SJSA1 (cell line): ENCODE measurements around the gene LMAN2. TPM values are rescaled to one million over a fixed set of nuclear protein-coding genes. Genes with fewer than 3 reads are reported as not detected.

ENCODE experiments used
- DNase-seq, 2 experiments: peaks; one replicate each; pipeline ENCODE4 v3.0.0-alpha.2; 2015 to 2020; ENCODE audit warnings: low spot score in 2 of 2, low read depth in 1 of 2
- H3K27ac ChIP-seq: fragments of 250-450 bp; sonication (Bioruptor Pico); 2 replicates; pipeline ENCODE4 v1.5.1; 2020; ENCODE audit warnings: mild to moderate bottlenecking, moderate library complexity
- H3K27me3 ChIP-seq: fragments of 250-450 bp; sonication (Bioruptor Pico); replicated peaks from 2 replicates; pipeline ENCODE4 v1.5.1; 2020; ENCODE audit warnings: mild to moderate bottlenecking, moderate library complexity
- H3K36me3 ChIP-seq: fragments of 250-450 bp; sonication (Bioruptor Pico); 2 replicates; pipeline ENCODE4 v1.5.1; 2020; ENCODE audit warnings: mild to moderate bottlenecking
- H3K4me1 ChIP-seq: fragments of 250-450 bp; sonication (Bioruptor Pico); replicated peaks from 2 replicates; pipeline ENCODE4 v1.6.1; 2021; ENCODE audit warnings: mild to moderate bottlenecking
- H3K4me3 ChIP-seq: fragments of 250-450 bp; sonication (Bioruptor Pico); 2 replicates; pipeline ENCODE4 v1.5.1; 2020; ENCODE audit warnings: mild to moderate bottlenecking
- H3K9me3 ChIP-seq: fragments of 250-450 bp; sonication (Bioruptor Pico); replicated peaks from 2 replicates; pipeline ENCODE4 v1.5.1; 2020; ENCODE audit warnings: mild to moderate bottlenecking
- total RNA-seq: library from RNA; depleted of rRNA; stranded (reverse); fragments of >200 nt; shearing (Covaris generic); gene quantifications from 2 replicates; pipeline ENCODE4 v1.2.3, GENCODE V29; 2014

Gene LMAN2
- total RNA-seq, 1 experiment from 2014 or later, result 397 TPM

DNA sequence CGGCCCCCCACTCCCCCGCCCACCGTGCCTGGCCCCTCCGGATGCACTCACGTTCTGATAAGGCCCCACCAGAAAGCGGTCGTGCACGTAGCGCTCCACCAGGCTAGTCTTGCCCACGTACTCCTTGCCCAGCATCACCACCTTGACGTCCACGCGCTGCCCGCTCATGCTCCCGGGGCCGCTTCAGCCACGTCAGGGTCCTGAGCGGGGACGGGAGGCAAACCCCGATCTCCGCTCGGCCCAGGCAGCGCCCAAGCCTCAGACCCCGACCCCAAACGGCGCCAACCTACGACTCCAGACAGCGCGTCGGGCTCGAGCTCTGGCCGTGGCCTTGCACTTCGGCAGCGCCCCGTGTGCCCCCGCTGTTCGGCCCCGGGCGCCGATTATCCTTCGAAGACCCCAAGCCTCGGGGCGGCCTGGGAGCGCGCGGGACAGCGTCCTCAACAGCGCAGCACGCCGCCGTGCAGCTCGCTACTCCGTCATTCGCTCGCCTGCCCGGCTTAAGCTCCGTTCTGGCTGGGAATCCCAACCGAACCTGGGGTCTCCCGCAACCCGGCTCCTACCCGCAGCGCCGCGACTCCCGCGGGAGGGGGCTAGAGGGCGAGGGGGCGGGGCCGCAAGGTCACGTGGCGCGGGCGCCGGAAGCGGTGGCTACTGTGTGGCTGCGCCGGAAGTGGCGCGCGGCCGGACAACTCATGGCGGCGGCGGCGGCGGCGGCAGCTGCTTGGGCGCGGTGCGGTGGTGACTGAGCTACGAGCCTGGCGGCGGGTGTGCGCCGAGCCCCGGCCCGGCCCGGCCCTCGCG lies 48.1 kb downstream of the LMAN2 start, which contains the start of the genes PRELID1 and RAB24:
TSS of gene PRELID1 (plus strand) at position 679 of the 804 bp plus-strand sequence. CDS start 187 bp downstream, outside the sequence.
TSS of gene RAB24 (minus strand) at position 599 of the 804 bp plus-strand sequence. CDS start at position 168, 431 bp downstream.
- DNase-seq, result peak; percentile 86 to 93
- peaks cover 86% of the 10 kb centered on the region for H3K36me3 ChIP-seq
- H3K27me3 ChIP-seq, result no peaks in the 10 kb centered on the region
- H3K4me1 ChIP-seq, result peaks cover 45% of the 10 kb centered on the region
- peak within 1 kb of the TSS; percentile 57 for H3K27ac ChIP-seq
- peak within 1 kb of the TSS; percentile 78 for H3K4me3 ChIP-seq
- H3K9me3 ChIP-seq, result no peaks in the 10 kb centered on the region

DNA sequence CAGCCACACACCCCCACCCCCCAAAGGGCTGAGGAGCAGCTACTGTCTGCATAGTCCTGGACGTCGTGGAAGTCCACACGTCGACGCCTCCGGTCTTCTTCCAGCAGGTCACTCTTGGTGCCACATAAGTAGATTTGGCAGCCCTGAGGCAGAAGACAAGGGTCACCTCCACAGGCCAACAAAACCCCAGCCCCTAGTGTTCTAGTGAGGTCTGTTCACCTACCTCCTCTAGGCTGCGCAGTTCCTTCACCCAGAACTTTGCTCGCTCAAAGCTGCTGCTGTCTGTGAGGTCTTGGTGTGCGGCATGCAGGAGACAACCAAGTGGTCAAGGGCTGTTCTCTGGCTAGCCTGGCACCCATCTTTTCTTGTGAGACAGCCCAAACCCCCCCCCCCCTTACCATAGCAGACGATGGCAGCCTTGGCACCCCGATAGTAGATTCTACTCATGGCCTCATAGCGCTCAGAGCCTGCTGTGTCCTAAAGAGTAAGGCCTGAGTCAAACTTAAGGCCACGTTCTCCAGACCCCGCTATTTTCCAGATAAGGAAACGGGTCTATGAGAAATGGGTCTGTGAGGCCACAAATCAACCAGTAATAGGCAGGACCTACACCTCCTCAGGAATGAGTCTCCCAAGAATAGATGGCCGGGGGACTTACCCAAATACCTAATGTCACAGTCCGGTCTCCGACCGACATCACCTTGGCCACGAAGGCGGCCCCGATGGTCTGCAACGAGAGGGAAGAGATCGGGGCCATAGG lies 48.9 kb downstream of the LMAN2 start:
- no peak for DNase-seq
- peak overlapping the region; percentile 78 for H3K4me3 ChIP-seq
- peaks cover 86% of the 10 kb centered on the region for H3K36me3 ChIP-seq
- H3K4me1 ChIP-seq, result peaks cover 45% of the 10 kb centered on the region
- H3K27me3 ChIP-seq, result no peaks in the 10 kb centered on the region
- no peaks in the 10 kb centered on the region for H3K9me3 ChIP-seq
- no peak overlapping the region for H3K27ac ChIP-seq

DNA sequence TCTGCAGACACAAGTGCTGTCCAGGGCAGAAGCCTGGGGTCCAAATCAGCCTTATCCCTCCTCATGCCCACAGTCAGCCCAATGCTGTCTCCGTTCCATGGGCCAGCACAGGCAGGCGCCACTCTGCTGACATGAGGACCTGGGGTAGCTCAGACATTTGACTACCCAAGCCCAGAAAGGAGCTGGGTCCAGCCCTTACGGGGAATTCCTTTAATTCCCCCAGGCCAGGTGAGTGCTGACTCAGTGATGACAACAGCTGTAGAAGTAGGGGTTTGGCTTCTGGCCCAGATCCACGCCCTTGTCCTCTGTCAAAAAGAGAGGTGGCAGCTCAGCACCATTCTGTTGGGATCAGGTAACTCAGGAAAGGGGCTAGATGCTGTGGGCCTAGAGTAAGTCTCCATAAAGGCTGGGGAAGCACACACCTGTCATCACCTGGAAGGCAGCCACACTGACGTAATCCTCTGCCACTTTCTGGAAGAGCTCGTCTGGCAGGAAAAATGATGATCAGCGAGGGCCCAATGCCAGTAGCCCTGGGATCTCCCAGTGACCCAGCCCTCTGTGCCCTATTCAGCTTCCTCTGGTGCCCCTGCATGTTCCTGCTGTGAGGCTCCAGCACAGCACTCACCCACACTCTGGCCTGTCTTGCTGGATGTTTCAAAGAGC lies 49.8 kb downstream of the LMAN2 start:
- peaks cover 45% of the 10 kb centered on the region for H3K4me1 ChIP-seq
- no peak overlapping the region for H3K27ac ChIP-seq
- no peak overlapping the region for H3K4me3 ChIP-seq
- no peaks in the 10 kb centered on the region for H3K27me3 ChIP-seq
- H3K36me3 ChIP-seq, result peaks cover 79% of the 10 kb centered on the region
- no peaks in the 10 kb centered on the region for H3K9me3 ChIP-seq
- DNase-seq, result no peak

DNA sequence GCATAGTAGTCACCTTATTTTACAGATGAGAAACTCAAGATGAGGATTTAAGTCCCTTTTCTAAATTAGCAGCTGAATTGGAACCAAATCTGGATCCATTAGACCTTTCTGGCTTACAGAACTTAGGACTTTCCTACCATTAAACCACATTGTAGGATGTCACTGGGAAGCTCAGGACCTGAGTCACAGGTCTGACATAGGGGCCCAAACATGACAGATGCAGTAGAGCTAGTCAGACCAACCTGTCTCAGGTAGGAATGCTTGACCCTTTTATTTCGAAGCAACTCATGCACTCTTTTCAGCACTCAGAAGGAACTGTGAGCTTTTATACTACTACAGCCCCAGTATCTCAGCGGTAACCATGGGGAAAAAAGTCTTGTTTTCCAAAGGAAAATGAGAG lies 50.5 kb downstream of the LMAN2 start:
- Histone ChIP-seq H3K9me3 (no peaks in the 10 kb centered on the region), H3K4me3 (no peak overlapping the region), H3K27ac (no peak overlapping the region), H3K27me3 (no peaks in the 10 kb centered on the region), H3K4me1 (peaks cover 45% of the 10 kb centered on the region), H3K36me3 (peaks cover 80% of the 10 kb centered on the region)
- DNase-seq, result no peak

DNA sequence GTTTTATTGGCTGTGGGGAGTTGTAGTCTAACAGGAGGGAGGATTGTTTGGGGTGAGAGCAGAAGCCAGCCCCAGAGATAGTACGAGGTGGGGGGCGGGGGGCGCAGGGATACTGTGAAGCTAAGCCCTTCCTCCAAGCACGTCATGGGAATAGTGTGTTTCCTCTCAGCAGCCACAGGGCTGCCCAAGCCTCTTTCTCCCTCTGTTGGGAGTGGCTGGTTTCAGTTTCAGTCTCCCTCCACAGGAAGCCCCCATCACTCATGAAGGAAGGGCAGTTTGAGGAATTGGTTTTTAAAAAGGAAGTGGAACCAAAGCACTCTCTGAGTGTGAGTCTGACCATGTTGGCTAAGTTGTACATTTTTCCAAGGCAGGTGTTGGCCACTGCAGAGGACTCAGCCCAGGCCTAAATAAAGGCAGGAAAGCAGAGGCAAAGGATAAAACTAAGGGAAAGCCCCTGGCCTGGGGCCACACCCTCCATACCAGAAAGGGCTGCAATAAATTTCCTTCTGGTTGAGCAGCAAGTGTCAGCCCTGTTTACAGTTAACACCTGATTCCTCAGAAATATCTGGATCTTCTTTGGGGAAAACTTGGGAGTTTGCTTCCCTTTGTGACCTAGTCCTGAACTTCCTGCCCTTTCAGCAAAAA lies 51.1 kb downstream of the LMAN2 start:
- H3K4me3 ChIP-seq, result no peak overlapping the region
- H3K27me3 ChIP-seq, result no peaks in the 10 kb centered on the region
- peaks cover 41% of the 10 kb centered on the region for H3K4me1 ChIP-seq
- H3K9me3 ChIP-seq, result no peaks in the 10 kb centered on the region
- DNase-seq, result peak; percentile 79 to 82
- peaks cover 80% of the 10 kb centered on the region for H3K36me3 ChIP-seq
- H3K27ac ChIP-seq, result peak overlapping the region; percentile 49

DNA sequence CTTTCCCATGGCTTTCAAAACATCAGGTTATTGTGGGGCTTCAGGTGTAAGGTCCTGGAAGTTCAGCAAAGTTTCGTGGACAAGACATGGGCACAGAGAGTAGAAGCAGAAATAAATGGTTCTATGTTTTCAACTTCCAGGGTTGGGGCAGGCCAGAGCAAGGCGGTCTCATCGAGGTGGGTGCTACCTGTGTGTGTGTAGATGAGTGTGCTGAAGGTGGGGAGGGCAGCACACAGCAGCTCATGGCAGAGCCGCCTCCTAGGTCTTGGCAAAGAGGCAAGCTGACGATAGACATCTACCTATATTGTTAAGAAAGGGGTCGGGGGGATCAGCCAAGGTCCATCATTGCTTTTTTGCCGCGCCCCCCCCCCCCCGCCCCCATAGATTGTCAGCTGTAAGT lies 51.8 kb downstream of the LMAN2 start:
- peaks cover 80% of the 10 kb centered on the region for H3K36me3 ChIP-seq
- no peak overlapping the region for H3K4me3 ChIP-seq
- no peaks in the 10 kb centered on the region for H3K9me3 ChIP-seq
- DNase-seq, result no peak
- no peak overlapping the region for H3K27ac ChIP-seq
- no peaks in the 10 kb centered on the region for H3K27me3 ChIP-seq
- peaks cover 36% of the 10 kb centered on the region for H3K4me1 ChIP-seq

DNA sequence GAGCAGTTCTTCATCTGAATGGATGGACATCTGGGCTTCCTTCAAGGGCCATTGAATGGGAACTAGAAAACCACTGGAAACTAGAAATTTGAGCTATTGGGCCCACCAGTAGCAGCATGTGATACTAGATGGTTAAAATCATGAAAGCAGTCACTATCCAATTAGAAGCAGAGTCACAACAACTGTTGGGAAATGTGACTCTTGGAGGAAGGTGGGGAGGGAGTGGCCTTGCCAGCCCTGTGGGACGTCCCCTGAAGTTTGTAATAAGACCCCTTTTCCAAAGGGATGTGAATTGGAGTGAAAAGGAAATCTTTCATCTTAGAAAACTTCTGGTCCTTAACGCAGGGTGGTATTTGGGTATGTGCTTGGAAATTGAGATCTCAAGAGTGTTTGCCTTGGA lies 53.5 kb downstream of the LMAN2 start:
- Histone ChIP-seq H3K4me3 (no peak overlapping the region), H3K9me3 (no peaks in the 10 kb centered on the region), H3K27me3 (no peaks in the 10 kb centered on the region), H3K27ac (no peak overlapping the region), H3K36me3 (peaks cover 79% of the 10 kb centered on the region), H3K4me1 (peaks cover 29% of the 10 kb centered on the region)
- DNase-seq, result no peak

DNA sequence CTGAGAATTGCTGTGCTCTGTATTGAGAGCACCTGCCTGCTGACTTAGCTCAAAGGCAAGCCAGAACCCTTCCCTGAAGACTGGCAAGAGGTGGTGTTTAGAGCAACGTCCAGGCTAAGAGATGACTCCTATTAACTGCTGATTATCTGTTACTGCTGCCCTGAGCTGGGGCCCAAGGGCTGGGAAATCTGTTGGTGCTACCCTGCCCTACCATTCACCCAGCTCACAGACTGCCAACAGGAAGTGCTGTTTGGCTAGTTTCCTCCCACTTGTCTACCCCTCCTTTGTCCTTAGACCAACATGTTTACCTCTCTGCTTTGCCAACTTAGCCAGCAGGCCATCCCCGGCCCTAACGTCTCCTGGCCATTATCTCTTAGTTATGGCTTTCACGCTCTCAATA lies 54.9 kb downstream of the LMAN2 start:
- H3K27ac ChIP-seq, result no peak overlapping the region
- DNase-seq, result no peak
- H3K4me1 ChIP-seq, result peaks cover 16% of the 10 kb centered on the region
- peaks cover 81% of the 10 kb centered on the region for H3K36me3 ChIP-seq
- no peak overlapping the region for H3K4me3 ChIP-seq
- H3K9me3 ChIP-seq, result no peaks in the 10 kb centered on the region
- no peaks in the 10 kb centered on the region for H3K27me3 ChIP-seq

DNA sequence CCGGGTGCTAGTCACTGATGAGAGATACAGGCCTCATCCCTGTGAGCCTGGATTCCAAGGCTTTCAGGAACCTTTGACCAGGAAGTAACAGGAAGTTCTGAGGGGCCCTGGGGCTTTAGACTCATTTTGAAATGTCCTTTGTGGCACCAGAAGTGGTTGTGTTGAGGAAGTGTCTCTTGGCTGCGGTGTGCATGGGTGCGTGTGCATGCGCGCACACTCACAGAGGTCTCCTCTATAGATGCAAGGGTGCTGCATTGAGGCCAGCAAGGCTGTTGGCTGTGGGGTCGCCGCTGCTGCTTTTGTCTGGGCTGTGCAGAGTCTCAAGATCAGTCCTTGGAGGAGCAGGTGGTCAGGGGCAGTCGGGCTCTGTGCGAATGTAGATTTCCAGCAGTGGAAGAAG lies 55.5 kb downstream of the LMAN2 start:
- peaks cover 79% of the 10 kb centered on the region for H3K36me3 ChIP-seq
- H3K4me3 ChIP-seq, result no peak overlapping the region
- no peaks in the 10 kb centered on the region for H3K27me3 ChIP-seq

DNA sequence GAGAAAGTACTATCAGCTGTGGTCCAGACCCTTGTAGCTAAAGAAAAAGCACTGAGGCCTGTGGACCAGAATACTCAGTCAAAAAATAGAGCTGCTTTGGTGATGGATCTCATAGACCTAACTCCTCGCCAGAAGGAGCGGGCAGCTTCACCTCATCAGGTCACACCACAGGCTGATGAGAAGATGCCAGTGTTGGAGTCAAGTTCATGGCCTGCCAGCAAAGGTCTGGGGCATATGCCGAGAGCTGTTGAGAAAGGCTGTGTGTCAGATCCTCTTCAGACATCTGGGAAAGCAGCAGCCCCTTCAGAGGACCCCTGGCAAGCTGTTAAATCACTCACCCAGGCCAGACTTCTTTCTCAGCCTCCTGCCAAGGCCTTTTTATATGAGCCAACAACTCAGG lies 56.8 kb downstream of the LMAN2 start:
- Histone ChIP-seq H3K9me3 (no peaks in the 10 kb centered on the region), H3K27me3 (no peaks in the 10 kb centered on the region), H3K4me1 (no peaks in the 10 kb centered on the region), H3K27ac (no peak overlapping the region), H3K36me3 (peaks cover 79% of the 10 kb centered on the region), H3K4me3 (no peak overlapping the region)
- DNase-seq, result no peak

More for the DNA sequence above, 55.5 kb downstream of the LMAN2 start:
- Histone ChIP-seq H3K27ac (no peak overlapping the region), H3K9me3 (no peaks in the 10 kb centered on the region), H3K4me1 (peaks cover 10% of the 10 kb centered on the region)
- no peak for DNase-seq

DNA sequence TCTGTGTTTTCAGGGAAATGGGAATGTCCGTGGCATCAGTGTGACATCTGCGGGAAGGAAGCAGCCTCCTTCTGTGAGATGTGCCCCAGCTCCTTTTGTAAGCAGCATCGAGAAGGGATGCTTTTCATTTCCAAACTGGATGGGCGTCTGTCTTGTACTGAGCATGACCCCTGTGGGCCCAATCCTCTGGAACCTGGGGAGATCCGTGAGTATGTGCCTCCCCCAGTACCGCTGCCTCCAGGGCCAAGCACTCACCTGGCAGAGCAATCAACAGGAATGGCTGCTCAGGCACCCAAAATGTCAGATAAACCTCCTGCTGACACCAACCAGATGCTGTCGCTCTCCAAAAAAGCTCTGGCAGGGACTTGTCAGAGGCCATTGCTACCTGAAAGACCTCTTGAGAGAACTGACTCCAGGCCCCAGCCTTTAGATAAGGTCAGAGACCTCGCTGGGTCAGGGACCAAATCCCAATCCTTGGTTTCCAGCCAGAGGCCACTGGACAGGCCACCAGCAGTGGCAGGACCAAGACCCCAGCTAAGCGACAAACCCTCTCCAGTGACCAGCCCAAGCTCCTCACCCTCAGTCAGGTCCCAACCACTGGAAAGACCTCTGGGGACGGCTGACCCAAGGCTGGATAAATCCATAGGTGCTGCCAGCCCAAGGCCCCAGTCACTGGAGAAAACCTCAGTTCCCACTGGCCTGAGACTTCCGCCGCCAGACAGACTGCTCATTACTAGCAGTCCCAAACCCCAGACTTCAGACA lies 57.5 kb downstream of the LMAN2 start:
- DNase-seq, result no peak
- H3K4me1 ChIP-seq, result no peaks in the 10 kb centered on the region
- peaks cover 78% of the 10 kb centered on the region for H3K36me3 ChIP-seq
- H3K9me3 ChIP-seq, result no peaks in the 10 kb centered on the region
- no peaks in the 10 kb centered on the region for H3K27me3 ChIP-seq
- no peak overlapping the region for H3K27ac ChIP-seq
- H3K4me3 ChIP-seq, result no peak overlapping the region

DNA sequence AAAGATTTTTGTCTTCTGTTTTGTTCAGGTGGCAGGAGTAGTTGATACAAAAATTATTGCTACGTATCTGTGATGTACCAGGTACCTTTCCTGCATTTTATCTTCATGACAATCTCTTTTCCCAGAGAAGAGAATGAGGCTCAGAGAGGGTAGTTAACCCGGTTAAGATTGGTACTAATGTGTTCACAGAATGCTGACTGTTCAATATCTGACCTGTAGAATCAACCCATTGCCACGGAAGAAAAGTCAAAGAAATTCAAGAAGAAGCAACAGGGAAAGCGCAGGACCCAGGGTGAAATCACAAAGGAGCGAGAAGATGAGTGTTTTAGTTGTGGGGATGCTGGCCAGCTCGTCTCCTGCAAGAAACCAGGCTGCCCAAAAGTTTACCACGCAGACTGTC lies 59.7 kb downstream of the LMAN2 start:
- no peak for DNase-seq
- no peak overlapping the region for H3K27ac ChIP-seq
- no peaks in the 10 kb centered on the region for H3K4me1 ChIP-seq
- H3K9me3 ChIP-seq, result no peaks in the 10 kb centered on the region
- H3K27me3 ChIP-seq, result no peaks in the 10 kb centered on the region
- H3K4me3 ChIP-seq, result no peak overlapping the region
- H3K36me3 ChIP-seq, result peaks cover 86% of the 10 kb centered on the region
